Neutrophil (primary cell): ENCODE data around the gene ARHGEF25.

ENCODE experiments used
- H3K27ac ChIP-seq: fragments of 200-600 bp; sonication (generic); 2 replicates; pipeline ENCODE4 v1.5.1; 2016; ENCODE audit warnings: mild to moderate bottlenecking, moderate library complexity
- H3K27me3 ChIP-seq: fragments of 200-600 bp; sonication (generic); 2 replicates; pipeline ENCODE4 v1.6.0; 2016; ENCODE audit warnings: mild to moderate bottlenecking
- H3K36me3 ChIP-seq: fragments of 200-600 bp; sonication (generic); 2 replicates; pipeline ENCODE4 v1.5.1; 2017
- H3K4me1 ChIP-seq, 2 experiments: fragments of 200-600 bp in 1 of 2; sonication (generic) in 1 of 2; 1 replicate in 1 of 2; 2 replicates in 1 of 2; pipeline versions ENCODE4 v1.5.1 to v1.6.1; 2013 to 2016; ENCODE audit warnings: low read depth in 1 of 2, low read length in 1 of 2, mild to moderate bottlenecking in 1 of 2, moderate library complexity in 1 of 2; ENCODE audit not compliant: control insufficient read depth in 1 of 2, insufficient read depth in 1 of 2
- H3K4me3 ChIP-seq, 2 experiments: fragments of 200-600 bp in 1 of 2; sonication (generic) in 1 of 2; 1 replicate in 1 of 2; 2 replicates in 1 of 2; pipeline ENCODE4 v1.5.1; 2013 to 2016; ENCODE audit warnings: low read depth in 1 of 2, low read length in 1 of 2, mild to moderate bottlenecking in 1 of 2, moderate library complexity in 1 of 2
- H3K9me3 ChIP-seq: fragments of 200-600 bp; sonication (generic); 2 replicates; pipeline ENCODE4 v1.5.1; 2016
- CTCF ChIP-seq: fragments of 200-600 bp; sonication (generic); IDR thresholded peaks from 2 replicates; pipeline ENCODE4 v1.5.1; 2016; ENCODE audit warnings: antibody characterized with exemption

ARHGEF25 gene

GRCh38 chr12:57579011-57579410, 32.2 kb upstream of the ARHGEF25 start:
- peaks cover 39% of the 10 kb centered on the region for H3K27me3 ChIP-seq
- no peak overlapping the region for H3K27ac ChIP-seq
- no peak for TF ChIP-seq CTCF
- H3K4me1 ChIP-seq = peaks cover 0 to 5% of the 10 kb centered on the region in 2 experiments
- H3K4me3 ChIP-seq = no peak overlapping the region
- H3K36me3 ChIP-seq = no peaks in the 10 kb centered on the region
- H3K9me3 ChIP-seq = no peaks in the 10 kb centered on the region

DNA sequence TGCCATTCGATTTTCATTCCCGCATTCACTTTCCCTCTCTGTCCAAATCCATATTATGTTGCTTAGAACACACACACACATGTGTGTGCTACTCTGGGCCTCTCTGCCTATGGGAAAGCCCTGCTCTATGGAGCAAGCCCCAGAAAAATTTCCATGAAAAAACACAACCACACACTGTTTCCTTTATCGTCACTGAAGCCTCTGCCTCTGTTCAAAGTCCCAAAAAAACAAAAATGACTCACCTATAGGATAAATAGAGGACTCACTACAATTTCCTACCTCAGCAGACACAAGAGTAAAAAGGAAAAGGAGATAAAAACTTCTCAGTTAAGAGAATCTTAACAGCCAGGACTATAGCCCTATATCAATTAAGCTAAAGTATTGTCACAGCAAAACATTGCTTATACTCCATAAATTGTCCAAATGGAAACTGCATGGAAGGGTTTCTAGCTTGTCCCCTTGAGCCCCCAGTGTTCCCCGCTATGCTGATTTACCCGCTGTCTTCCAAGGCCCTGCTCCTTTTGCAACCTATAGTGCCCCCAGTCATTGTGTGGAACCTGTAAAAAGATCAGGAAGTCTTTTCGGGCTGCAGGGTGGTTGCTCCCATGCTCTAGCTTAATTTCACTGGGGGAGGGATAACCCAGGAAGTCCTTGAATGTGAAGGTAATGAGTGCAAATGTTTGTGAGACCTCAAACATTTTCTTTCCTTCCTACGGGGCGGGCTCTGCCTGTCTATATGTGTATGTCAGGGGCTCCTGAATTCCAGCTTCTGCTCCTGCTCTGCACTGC, 31.4 kb upstream of the ARHGEF25 start:
- TF ChIP-seq CTCF = no peak
- no peaks in the 10 kb centered on the region for H3K36me3 ChIP-seq
- no peak overlapping the region for H3K4me3 ChIP-seq
- H3K9me3 ChIP-seq = no peaks in the 10 kb centered on the region
- no peak overlapping the region for H3K27ac ChIP-seq
- H3K27me3 ChIP-seq = peaks cover 37% of the 10 kb centered on the region
- H3K4me1 ChIP-seq = peaks cover 8 to 13% of the 10 kb centered on the region in 2 experiments

GRCh38 chr12:57580466-57580795, 30.8 kb upstream of the ARHGEF25 start:
- Histone ChIP-seq H3K4me1 (peaks cover 8 to 15% of the 10 kb centered on the region in 2 experiments), H3K9me3 (no peaks in the 10 kb centered on the region), H3K4me3 (no peak overlapping the region), H3K27me3 (peaks cover 37% of the 10 kb centered on the region), H3K27ac (no peak overlapping the region), H3K36me3 (no peaks in the 10 kb centered on the region)
- no peak for TF ChIP-seq CTCF

DNA sequence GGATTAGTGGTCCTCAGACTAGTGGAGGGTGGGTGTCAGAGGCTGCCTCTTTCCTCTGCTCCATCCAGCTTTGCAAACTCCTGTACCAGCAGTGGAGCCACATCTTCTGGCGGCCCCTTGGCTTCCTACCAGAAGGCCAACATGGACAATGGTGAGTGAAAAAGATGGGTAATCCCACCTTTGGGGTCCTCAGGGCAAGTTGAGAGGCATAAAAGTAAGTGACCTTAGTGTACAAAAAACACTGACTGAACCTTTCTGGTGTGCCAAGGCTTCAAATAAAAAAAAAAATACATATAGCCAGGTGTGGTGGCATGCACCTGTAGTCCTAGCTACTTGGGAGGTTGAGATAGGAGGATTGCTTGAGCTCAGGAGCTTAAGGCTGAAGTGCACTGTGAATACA, 29.4 kb upstream of the ARHGEF25 start:
- Histone ChIP-seq H3K27ac (no peak overlapping the region), H3K4me1 (peaks cover 8 to 15% of the 10 kb centered on the region in 2 experiments), H3K4me3 (no peak overlapping the region), H3K27me3 (peaks cover 41% of the 10 kb centered on the region), H3K9me3 (no peaks in the 10 kb centered on the region), H3K36me3 (no peaks in the 10 kb centered on the region)
- no peak for TF ChIP-seq CTCF

DNA sequence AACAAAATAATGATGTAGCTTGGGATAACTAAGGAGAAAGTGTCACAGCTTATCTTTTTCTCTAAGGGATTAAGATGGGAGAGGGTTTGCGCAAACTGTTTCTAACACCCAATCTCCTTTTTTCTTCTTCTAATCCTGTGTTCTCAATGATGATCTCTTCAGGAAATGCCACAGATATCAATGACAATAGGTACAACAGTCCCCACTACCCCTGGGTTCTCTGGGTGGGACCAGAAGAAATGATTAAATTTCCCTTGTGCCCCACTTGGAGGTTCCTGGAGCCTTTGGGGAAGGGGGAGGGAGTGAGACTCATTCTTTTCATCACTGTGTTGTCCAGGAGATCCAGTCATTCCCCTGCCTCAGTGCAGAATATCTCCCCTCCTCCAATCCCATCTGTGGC, 28.8 kb upstream of the ARHGEF25 start:
- no peak overlapping the region for H3K4me3 ChIP-seq
- peaks cover 8 to 15% of the 10 kb centered on the region in 2 experiments for H3K4me1 ChIP-seq
- H3K36me3 ChIP-seq = no peaks in the 10 kb centered on the region
- peaks cover 42% of the 10 kb centered on the region for H3K27me3 ChIP-seq
- TF ChIP-seq CTCF = no peak
- no peak overlapping the region for H3K27ac ChIP-seq
- H3K9me3 ChIP-seq = no peaks in the 10 kb centered on the region
